22Rv1 (cell line): ENCODE results near the gene NCKAP5.

Experiments used
- CTCF ChIP-seq: fragments of 450-650 bp; IDR thresholded peaks from 2 replicates; pipeline ENCODE4 v1.5.1; 2017; ENCODE audit warnings: mild to moderate bottlenecking
- ZFX ChIP-seq: fragments of 450-650 bp; IDR thresholded peaks from 2 replicates; pipeline ENCODE4 v1.6.1; 2017; ENCODE audit warnings: antibody characterized with exemption, borderline replicate concordance

- TF ChIP-seq CTCF = no peak
- TF ChIP-seq ZFX = no peak
These were observed 778.0 kb downstream of the NCKAP5 start for GRCh38 chr2:132790207-132790785.
